ENCODE data around the gene TNFRSF1B.

TNFRSF1B gene

GRCh38 chr1:12255913-12256312, 89.1 kb downstream of the TNFRSF1B start:
- in situ Hi-C loops (cut with HindIII; ENCODE audit: low sequenced_read_pairs) = no loop called here

- in situ Hi-C loops (cut with HindIII; ENCODE audit: low sequenced_read_pairs) = no loop called here
These were observed 91.5 kb downstream of the TNFRSF1B start for GRCh38 chr1:12258272-12258671.

Measured in endothelial cell of hepatic sinusoid (primary cell).